Astrocyte (in vitro differentiated cells and primary cell): ENCODE measurements around the gene ZNF804B. TPM values are rescaled to one million over a fixed set of nuclear protein-coding genes. Genes with fewer than 3 reads are reported as not detected.
"Not testable (repeated sequence)": the region's sequence is repeated elsewhere in the genome, so short reads cannot be mapped to it uniquely, and the experiment has no call there.

Source experiments
- DNase-seq: peaks from one replicate; pipeline ENCODE4 v3.0.0-alpha.2; 2010; ENCODE audit warnings: low read depth
- FAIRE-seq: peaks from 2 replicates; lab custom pipeline; 2011; peaks lifted over from hg19 to GRCh38; lab: Jason Lieb, UNC
- H2AFZ ChIP-seq: 2 replicates; pipeline ENCODE4 v1.6.0; 2012; ENCODE audit warnings: low read depth, low read length, inconsistent platforms
- H3K27ac ChIP-seq: 2 replicates; pipeline ENCODE4 v1.5.1; 2011; ENCODE audit warnings: low read depth, low read length, inconsistent platforms
- H3K27me3 ChIP-seq: 2 replicates; pipeline ENCODE4 v1.6.0; 2011; ENCODE audit warnings: low read length, inconsistent platforms; ENCODE audit not compliant: insufficient read depth
- H3K36me3 ChIP-seq: 2 replicates; pipeline ENCODE4 v1.5.1; 2011; ENCODE audit warnings: low read length, inconsistent platforms; ENCODE audit not compliant: insufficient read depth
- H3K4me1 ChIP-seq: 2 replicates; pipeline ENCODE4 v1.5.1; 2011; ENCODE audit warnings: low read length, inconsistent platforms; ENCODE audit not compliant: insufficient read depth
- H3K4me2 ChIP-seq: 2 replicates; pipeline ENCODE4 v1.6.0; 2012; ENCODE audit warnings: low read length, inconsistent platforms
- H3K4me3 ChIP-seq: 2 replicates; pipeline ENCODE4 v1.5.1; 2011; ENCODE audit warnings: low read depth, mild to moderate bottlenecking, low read length, inconsistent platforms; ENCODE audit not compliant: insufficient read depth
- H3K79me2 ChIP-seq: 2 replicates; pipeline ENCODE4 v1.6.0; 2012; ENCODE audit warnings: mild to moderate bottlenecking, low read length, inconsistent platforms; ENCODE audit not compliant: insufficient read depth
- H3K9ac ChIP-seq: 2 replicates; pipeline ENCODE4 v1.6.0; 2012; ENCODE audit warnings: mild to moderate bottlenecking, low read length, inconsistent platforms
- H3K9me3 ChIP-seq: 2 replicates; pipeline ENCODE4 v1.5.1; 2012; ENCODE audit warnings: low read depth, mild to moderate bottlenecking, low read length, inconsistent platforms; ENCODE audit not compliant: insufficient read depth
- H4K20me1 ChIP-seq: 2 replicates; pipeline ENCODE4 v1.6.0; 2012; ENCODE audit warnings: low read length, inconsistent platforms; ENCODE audit not compliant: insufficient read depth
- H3K27ac Mint-ChIP-seq: one replicate; pipeline ENCODE4 v1.8.0; 2021; ENCODE audit warnings: mild to moderate bottlenecking, mixed read lengths; ENCODE audit not compliant: unreplicated experiment
- H3K27me3 Mint-ChIP-seq: one replicate; pipeline ENCODE4 v1.8.0; 2021; ENCODE audit warnings: low read depth, mixed read lengths; ENCODE audit not compliant: unreplicated experiment
- H3K36me3 Mint-ChIP-seq: one replicate; pipeline ENCODE4 v1.8.0; 2021; ENCODE audit warnings: low read depth, mixed read lengths; ENCODE audit not compliant: unreplicated experiment
- H3K4me1 Mint-ChIP-seq: one replicate; pipeline ENCODE4 v1.8.0; 2021; ENCODE audit warnings: low read depth, mixed read lengths; ENCODE audit not compliant: unreplicated experiment
- H3K4me3 Mint-ChIP-seq: one replicate; pipeline ENCODE4 v1.8.0; 2021; ENCODE audit warnings: mild to moderate bottlenecking, moderate library complexity, mixed read lengths; ENCODE audit not compliant: unreplicated experiment
- H3K9me3 Mint-ChIP-seq: one replicate; pipeline ENCODE4 v1.8.0; 2021; ENCODE audit warnings: mild to moderate bottlenecking, mixed read lengths; ENCODE audit not compliant: unreplicated experiment
- EZH2 ChIP-seq: IDR thresholded peaks from 2 replicates; pipeline ENCODE4 v1.6.1; 2012; ENCODE audit warnings: mild to moderate bottlenecking, low read length, inconsistent platforms; ENCODE audit not compliant: insufficient read depth
- total RNA-seq: library from RNA; stranded (reverse); gene quantifications from 2 replicates; pipeline ENCODE4 v1.2.1, GENCODE V29; 2021
- TF ChIP-seq, protein P1 (sequence below): IDR thresholded peaks from 2 replicates; pipeline ENCODE4 v1.5.1; 2011; ENCODE audit warnings: low read depth, mild to moderate bottlenecking, inconsistent platforms, low read length, moderate library complexity; ENCODE audit not compliant: insufficient read depth

The ZNF804B gene
- total RNA-seq, 1 donor from 2014 or later: not detected

DNA sequence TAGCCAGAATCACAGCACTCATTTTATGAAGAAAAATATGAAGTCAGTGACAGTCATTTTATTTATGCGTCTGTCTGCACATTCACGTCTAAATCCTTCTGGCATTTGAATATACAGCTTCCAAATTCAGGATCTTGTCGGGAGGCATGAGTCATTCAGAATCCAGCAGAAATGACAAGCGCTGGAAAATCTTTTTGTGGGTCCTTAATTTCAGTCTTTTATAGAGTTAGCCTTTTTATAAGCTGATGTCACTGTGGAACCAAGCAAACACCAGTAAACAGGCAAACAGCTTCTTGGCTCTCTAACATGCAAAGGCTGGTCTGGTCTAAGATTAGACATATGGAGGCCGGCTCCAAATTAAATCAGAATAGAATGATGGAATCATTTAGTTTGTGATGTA is 424.2 kb downstream of the ZNF804B start:
- Histone ChIP-seq H3K27me3 (no peaks in the 10 kb centered on the region), H3K9me3 (peaks cover 7% of the 10 kb centered on the region), H3K9ac (no peak overlapping the region), H3K27ac (no peak overlapping the region), H3K79me2 (no peaks in the 10 kb centered on the region), H4K20me1 (no peaks in the 10 kb centered on the region), H3K4me2 (no peak overlapping the region), H2AFZ (no peak overlapping the region), H3K4me3 (no peak overlapping the region), H3K36me3 (no peaks in the 10 kb centered on the region), H3K4me1 (no peaks in the 10 kb centered on the region)
- H3K4me3 Mint-ChIP-seq: no peak overlapping the region
- FAIRE-seq (no peak), DNase-seq (no peak)
- H3K4me1 Mint-ChIP-seq: peaks cover 6% of the 10 kb centered on the region
- H3K36me3 Mint-ChIP-seq: no peaks in the 10 kb centered on the region
- no peaks in the 10 kb centered on the region for H3K27me3 Mint-ChIP-seq
- TF ChIP-seq, protein P1, sequence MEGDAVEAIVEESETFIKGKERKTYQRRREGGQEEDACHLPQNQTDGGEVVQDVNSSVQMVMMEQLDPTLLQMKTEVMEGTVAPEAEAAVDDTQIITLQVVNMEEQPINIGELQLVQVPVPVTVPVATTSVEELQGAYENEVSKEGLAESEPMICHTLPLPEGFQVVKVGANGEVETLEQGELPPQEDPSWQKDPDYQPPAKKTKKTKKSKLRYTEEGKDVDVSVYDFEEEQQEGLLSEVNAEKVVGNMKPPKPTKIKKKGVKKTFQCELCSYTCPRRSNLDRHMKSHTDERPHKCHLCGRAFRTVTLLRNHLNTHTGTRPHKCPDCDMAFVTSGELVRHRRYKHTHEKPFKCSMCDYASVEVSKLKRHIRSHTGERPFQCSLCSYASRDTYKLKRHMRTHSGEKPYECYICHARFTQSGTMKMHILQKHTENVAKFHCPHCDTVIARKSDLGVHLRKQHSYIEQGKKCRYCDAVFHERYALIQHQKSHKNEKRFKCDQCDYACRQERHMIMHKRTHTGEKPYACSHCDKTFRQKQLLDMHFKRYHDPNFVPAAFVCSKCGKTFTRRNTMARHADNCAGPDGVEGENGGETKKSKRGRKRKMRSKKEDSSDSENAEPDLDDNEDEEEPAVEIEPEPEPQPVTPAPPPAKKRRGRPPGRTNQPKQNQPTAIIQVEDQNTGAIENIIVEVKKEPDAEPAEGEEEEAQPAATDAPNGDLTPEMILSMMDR: no peak
- TF ChIP-seq EZH2: no peak
- H3K9me3 Mint-ChIP-seq: no peaks in the 10 kb centered on the region
- H3K27ac Mint-ChIP-seq: no peak overlapping the region

DNA sequence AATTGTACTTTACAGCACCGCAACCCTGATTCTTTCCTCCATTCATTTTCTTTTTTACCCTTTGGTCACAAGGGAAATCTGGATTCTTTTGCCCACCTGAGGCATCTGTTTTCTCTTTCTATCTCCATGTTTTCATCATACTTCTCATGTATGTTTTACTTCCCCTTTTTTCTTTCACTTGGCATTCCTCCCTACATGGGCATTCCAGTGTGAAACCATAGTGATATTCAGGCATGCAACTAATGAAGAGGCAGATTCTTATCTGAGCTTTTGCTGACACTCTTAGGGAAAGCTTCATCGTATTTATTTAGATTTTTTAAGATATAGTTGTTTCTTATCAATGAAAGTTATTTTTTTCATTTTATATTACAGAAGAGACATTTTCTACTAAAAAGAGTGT is 441.3 kb downstream of the ZNF804B start:
- FAIRE-seq (no peak), DNase-seq (no peak)
- no peaks in the 10 kb centered on the region for H3K36me3 ChIP-seq
- no peaks in the 10 kb centered on the region for H3K27me3 ChIP-seq
- H3K27me3 Mint-ChIP-seq: no peaks in the 10 kb centered on the region
- H3K79me2 ChIP-seq: no peaks in the 10 kb centered on the region
- peak overlapping the region; percentile 54 for H3K27ac Mint-ChIP-seq
- H4K20me1 ChIP-seq: no peaks in the 10 kb centered on the region
- no peak overlapping the region for H3K27ac ChIP-seq
- no peaks in the 10 kb centered on the region for H3K9me3 ChIP-seq
- H3K9me3 Mint-ChIP-seq: no peaks in the 10 kb centered on the region
- no peak overlapping the region for H2AFZ ChIP-seq
- TF ChIP-seq, protein P1: no peak
- TF ChIP-seq EZH2: no peak
- no peak overlapping the region for H3K4me2 ChIP-seq
- no peak overlapping the region for H3K9ac ChIP-seq
- H3K4me1 ChIP-seq: no peaks in the 10 kb centered on the region
- no peak overlapping the region for H3K4me3 Mint-ChIP-seq
- H3K36me3 Mint-ChIP-seq: no peaks in the 10 kb centered on the region
- H3K4me1 Mint-ChIP-seq: peaks cover 4% of the 10 kb centered on the region
- no peak overlapping the region for H3K4me3 ChIP-seq

DNA sequence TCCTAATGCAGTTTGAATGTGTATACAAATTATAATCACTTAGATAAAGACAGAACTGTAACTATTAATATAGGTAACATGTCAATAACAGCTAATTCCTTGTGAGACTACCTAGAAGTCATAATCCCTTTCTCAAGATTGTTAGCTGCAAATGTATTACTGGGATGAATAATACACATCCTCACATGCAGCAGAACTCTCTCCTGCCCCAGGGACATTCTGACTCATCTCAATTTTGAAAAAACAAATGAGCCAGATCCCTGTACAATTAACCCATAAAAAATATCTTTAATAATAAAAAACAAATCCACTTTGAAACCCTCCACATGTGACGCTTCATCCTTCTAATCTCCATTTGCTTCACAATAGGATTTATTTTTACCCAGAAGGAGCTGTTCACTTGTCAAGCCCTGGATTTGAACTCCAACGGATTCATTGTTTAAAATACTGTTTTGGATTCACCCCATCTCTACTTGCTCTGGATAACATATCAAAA is 464.4 kb downstream of the ZNF804B start:
- no peak for TF ChIP-seq EZH2
- TF ChIP-seq, protein P1: no peak
- Mint-ChIP-seq H3K36me3 (no peaks in the 10 kb centered on the region), H3K4me1 (no peaks in the 10 kb centered on the region), H3K27ac (no peak overlapping the region), H3K4me3 (no peak overlapping the region), H3K27me3 (no peaks in the 10 kb centered on the region), H3K9me3 (no peaks in the 10 kb centered on the region)
- FAIRE-seq: no peak
- no peak for DNase-seq
- Histone ChIP-seq H3K9me3 (no peaks in the 10 kb centered on the region), H3K4me3 (no peak overlapping the region), H3K4me1 (no peaks in the 10 kb centered on the region), H3K27me3 (no peaks in the 10 kb centered on the region), H3K9ac (no peak overlapping the region), H2AFZ (no peak overlapping the region), H3K27ac (no peak overlapping the region), H3K36me3 (no peaks in the 10 kb centered on the region), H3K79me2 (no peaks in the 10 kb centered on the region), H4K20me1 (no peaks in the 10 kb centered on the region), H3K4me2 (no peak overlapping the region)

DNA sequence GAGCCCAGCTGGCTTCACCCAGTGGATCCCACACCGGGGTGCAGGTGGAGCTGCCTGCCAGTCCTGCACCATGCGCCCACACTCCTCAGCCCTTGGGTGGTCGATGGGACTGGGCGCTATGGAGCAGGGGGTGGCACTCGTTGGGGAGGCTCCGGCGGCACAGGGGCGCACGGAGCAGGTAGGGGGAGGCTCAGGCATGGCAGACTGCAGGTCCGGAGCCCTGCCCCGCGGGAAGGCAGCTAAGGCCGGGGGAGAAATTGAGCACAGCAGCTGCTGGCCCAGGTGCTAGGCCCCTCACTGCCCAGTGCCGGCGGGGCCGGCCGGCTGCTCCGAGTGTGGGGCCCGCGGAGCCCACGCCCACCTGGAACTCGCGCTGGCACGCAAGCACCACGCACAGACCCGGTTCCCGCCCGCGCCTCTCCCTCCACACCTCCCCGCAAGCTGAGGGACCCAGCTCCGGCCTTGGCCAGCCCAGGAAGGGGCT is 469.2 kb downstream of the ZNF804B start:
- not testable (repeated sequence) for FAIRE-seq, H3K4me3 ChIP-seq, H3K4me1 ChIP-seq, DNase-seq, H3K4me3 Mint-ChIP-seq, H3K9me3 Mint-ChIP-seq, H3K4me1 Mint-ChIP-seq, H3K4me2 ChIP-seq, H3K9ac ChIP-seq, H3K27me3 Mint-ChIP-seq, H3K27ac ChIP-seq, H3K9me3 ChIP-seq, H3K27ac Mint-ChIP-seq, H3K36me3 ChIP-seq, H3K27me3 ChIP-seq, H2AFZ ChIP-seq, H3K36me3 Mint-ChIP-seq, H3K79me2 ChIP-seq, H4K20me1 ChIP-seq
